NCI-H2081 treated with DMSO at 0.1 percent for 48 hours (cell line): ENCODE data around the gene AP2B1.

Experiments used
- DNase-seq: peaks from one replicate; lab custom pipeline; 2025; lab: John Stamatoyannopoulos, UW

Gene AP2B1

DNA sequence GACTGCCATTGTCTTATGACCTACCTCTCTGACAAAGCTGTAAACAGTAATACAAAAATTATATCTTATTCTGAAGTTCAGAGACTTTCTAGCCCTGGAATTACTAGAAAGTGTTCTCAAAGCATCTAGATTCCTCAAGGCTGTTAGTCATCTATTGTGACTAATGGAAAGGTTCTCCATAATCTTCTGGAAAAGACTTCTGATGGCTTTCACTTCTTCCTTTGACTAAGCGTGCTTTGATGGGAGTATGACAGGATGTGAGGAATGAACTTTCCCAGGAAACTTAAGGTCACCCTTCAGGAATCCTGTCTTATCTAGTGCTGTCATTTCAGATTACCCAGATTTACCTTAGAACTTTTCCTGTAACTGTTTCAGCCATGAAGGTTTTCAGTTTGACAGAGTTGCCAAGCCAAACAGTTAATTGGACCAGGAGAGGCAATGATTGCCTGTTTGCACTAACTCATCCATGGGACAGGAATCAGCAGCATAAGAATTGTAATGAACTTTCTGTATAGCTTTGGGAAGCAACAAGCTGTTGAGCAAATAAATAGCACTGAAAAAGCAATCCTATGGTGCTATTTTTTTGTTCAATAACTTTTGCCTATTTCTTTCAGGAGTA, 43.5 kb downstream of the AP2B1 start:
- no peak for DNase-seq

DNA sequence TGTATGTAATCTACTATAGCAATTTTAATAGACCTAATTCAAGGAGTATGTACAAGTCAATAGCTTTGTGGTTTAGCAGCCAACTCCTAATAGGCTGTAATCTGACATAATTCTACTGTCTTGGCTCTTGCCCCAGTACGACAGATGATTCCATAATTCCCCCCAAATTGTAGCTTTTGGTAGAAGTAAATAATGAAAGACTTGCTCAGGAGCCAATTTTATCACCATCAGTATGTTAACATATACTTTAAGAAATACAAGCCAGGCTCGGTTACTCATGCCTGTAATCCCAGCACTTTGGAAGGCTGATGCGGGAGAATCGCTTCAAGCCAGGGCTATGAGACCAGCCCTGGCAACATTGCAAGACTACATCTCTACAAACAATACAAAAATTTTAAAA, 53.9 kb downstream of the AP2B1 start:
- no peak for DNase-seq

DNA sequence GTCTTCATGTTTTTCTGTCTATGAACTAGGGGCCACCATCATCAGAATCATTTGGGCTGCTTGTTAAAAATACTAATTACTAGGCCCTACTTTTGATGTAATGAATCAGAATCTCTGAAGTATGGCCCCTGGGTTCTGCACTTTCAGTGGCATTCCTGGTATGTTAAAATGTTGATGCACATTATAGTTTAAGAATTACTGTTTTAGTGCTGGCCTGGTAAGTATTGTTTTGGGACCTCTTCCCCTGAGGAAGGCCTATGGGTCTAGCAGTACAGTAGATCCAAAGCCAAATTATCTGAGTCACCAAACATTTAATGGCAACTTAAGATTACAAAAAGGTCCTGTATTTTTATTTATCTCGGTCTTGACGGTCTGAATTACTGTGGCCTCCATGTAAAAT, 58.8 kb downstream of the AP2B1 start:
- DNase-seq, result no peak

DNA sequence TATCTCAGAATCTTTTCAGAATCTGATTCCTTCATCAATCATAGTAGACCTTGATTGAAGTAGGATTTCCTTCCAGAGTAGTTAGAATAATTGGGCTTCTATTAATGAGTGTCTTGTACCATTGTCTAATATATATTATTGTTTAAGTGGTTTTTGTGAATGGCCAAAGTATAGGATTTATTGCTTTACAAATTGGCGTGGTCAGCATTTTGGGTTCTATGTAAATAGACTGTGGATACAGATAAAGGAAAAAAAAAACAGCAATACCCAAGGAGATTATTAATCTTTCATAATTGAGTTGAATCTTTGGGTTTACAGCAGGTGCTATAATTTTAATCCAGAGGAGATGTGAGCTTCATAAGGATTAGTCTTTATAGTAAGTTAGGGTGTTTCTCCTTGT, 64.3 kb downstream of the AP2B1 start:
- DNase-seq, result no peak

DNA sequence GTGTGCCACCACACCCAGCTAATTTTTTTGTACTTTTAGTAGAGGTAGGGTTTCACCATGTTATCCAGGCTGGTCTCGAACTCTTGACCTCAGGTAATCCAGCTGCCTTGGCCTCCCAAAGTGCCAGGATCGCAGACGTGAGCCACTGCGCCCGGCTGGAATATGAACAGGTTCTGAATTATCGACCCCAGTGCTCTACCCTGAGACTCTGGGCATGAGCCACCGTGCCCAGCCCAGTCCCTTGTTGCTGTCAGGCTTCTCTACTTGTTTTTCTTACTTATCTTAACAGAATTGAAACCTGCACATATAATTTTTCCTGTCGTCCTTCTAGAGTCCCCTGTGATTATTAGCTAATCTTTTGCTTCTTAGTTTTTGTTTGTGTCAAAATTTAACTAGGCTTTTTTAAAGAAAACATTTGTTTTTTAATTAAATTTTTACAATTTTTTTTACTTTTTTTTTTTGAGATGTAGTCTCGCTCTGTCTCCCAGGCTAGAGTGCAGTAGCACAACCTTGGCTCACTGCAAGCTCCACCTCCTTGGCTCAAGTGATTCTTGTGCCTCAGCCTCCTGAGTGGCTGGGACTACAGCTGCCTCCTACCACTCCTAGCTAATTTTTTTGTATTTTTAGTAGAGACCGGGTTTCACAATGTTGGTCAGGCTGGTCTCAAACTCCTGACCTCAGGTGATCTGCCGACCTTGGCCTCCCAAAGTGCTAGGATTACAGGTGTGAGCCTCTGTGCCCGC, 66.7 kb downstream of the AP2B1 start:
- no peak for DNase-seq

DNA sequence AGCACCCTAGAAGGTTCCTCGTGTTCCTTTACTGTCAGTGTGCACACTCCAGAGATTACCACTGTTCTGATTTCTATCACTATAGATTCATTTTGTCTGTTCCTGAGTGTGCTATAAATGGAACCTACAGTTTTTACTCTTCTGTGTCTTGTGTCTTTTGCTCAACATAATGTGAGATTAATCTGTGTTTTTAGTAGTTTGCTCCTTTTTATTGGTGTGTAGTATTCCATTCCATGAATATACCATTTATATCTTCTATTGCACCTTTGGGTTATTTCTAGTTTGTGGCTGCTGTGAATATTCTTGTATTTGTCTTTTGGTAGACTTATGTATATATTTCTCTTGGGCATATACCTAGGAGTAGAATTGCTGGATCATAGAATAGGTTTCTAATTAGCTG, 68.2 kb downstream of the AP2B1 start:
- no peak for DNase-seq

DNA sequence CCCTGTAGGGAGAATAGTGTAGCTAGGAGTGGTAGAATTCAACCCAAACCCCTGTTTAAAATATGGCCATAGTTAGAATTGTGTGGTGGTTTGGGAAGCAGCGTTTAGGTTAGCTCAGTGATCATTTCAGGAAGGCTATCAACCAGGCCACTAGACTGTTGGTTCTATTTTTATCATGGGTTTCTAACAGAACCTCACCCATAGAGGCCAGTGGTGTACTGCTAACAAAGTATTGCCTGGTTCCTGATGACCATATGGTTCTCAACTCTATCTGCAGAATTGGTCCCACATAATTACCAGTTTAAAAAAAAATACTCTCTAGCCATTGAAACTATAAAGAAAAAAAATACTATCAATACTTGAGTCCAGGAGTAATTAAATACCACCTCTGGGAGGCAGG, 73.8 kb downstream of the AP2B1 start:
- no peak for DNase-seq

DNA sequence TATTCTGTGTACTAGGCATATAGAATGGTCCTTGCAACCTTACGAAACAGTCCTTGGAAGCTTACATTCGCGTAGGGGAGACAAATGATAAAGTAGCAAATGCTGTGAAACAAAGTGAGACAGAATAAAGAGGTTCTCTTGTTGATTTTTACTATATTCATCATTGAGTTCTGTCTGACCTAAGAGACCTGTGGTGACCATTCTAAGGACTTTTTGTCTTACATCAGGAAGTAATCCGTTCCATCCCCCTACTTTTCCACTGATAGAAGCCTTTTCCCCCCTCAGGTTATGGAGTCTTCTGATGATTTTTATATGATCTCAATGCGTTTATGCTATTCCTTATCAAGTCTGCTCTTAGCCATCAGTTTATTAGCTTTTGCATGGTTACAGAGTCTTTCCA, 77.6 kb downstream of the AP2B1 start:
- no peak for DNase-seq

DNA sequence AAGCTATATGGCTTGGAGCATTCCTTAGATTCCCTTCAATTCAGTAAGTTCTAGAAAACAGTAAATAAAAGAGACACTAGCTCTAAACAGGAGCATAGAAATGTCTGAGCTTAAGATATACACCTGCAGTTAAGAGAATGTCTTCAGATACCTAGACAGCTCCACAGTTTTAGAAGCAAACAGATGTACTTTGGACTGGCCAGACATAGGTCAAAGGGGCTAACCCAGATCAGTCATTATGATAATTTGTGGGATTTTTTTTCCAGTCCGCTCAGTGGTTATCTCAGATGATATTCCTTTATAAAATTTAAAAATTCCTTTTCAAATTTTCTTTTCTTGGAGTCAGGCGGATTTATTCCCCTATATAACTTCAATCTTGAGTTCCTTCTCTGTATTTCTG, 78.5 kb downstream of the AP2B1 start:
- no peak for DNase-seq

DNA sequence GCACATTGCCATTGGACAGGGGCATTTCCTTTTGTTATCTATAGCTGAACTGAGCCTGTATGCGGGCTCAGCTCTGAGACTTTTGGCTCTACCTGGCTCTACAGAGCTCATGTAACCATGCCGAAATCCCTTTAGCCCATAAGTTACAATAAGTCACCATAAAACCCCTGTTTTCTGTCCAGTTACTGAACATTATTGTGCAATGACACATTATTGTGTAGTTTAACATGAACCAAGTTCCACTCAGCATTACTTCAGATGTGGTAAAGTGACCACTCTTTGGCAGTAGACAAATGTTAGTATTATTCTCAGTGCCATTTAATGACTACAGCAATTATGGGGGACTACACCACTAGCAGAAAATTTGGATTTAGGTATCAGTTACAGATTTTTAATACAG, 78.9 kb downstream of the AP2B1 start:
- no peak for DNase-seq

DNA sequence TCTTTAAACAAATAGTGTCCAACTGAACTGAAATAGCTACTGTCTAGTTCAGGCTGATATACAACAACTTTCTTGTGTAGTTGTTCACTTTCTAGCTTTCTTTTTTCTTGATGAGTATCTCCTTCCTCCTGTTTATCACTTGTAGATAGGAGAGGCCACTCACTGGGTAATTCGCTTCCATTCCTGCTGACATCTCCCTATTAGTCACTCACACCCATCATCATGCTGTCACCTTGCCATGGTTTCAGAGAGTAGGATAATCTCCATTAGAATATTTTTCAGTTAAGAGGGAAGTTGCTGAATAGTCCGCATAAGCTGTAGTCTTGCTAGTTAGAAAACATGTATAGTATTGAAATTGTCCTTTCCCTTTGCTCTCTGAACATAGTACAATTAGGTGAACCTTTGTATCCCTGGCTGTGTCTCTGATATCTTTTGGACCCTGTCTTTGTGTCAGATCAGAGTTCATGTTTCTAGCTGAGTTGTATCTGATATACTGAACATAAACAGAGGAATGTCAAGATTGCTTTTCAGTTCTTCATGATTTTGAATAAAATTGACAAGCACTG, 79.9 kb downstream of the AP2B1 start:
- no peak for DNase-seq

DNA sequence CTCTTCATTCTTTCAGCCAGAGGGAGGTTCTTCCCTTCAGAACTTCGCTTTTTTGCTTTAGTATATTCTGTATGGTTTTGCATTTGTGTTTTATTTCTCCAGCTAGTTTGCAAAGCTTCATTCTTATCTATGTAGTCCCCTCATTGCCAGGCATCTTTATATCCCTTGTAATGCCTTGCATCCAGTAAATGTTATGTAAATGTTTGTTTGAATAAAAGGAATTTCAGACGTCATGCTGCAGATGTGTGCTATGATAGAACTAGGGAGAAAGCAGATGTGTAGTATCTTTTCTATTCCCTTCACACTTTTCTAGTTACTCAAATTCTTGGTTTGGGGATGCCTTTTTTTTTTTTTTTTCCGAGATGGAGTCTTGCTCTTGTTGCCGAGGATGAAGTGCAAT, 81.7 kb downstream of the AP2B1 start:
- DNase-seq, result no peak

DNA sequence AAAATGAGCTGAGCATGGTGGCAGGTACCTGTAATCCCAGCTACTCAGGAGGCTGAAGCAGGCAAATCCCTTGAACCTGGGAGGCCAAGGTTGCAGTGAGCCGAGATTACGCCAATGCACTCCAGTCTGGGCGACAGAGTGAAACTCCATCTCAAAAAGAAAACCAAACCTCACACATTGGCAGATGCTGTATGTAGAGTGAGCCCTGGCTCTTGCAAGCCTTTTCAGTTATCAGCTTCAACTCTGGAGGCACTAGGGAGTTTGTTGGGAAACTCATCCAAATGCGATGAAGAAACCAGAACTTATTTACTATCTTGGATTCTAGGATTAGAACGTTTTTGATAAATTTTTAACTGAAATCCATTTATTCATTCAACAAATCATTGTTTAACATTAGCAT, 87.4 kb downstream of the AP2B1 start:
- DNase-seq, result no peak

DNA sequence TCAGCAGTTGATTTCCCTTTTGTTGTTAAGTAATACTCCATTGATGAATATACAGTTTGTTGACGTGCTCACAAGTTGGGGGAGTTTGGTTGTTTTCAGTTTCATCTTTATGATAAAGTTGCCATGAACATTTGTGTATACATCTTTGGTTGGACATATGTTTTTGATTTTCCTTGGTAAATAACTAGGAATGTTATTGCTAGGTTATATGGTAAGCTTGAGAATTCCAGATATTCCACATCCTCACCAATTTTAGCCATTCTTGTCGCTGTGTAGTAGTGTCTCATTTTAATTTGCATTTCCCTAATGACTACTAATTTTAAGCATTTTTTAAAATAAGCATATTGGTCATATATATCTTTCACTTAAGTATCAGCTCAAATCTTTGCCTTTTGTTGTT, 89.3 kb downstream of the AP2B1 start:
- DNase-seq, result no peak

DNA sequence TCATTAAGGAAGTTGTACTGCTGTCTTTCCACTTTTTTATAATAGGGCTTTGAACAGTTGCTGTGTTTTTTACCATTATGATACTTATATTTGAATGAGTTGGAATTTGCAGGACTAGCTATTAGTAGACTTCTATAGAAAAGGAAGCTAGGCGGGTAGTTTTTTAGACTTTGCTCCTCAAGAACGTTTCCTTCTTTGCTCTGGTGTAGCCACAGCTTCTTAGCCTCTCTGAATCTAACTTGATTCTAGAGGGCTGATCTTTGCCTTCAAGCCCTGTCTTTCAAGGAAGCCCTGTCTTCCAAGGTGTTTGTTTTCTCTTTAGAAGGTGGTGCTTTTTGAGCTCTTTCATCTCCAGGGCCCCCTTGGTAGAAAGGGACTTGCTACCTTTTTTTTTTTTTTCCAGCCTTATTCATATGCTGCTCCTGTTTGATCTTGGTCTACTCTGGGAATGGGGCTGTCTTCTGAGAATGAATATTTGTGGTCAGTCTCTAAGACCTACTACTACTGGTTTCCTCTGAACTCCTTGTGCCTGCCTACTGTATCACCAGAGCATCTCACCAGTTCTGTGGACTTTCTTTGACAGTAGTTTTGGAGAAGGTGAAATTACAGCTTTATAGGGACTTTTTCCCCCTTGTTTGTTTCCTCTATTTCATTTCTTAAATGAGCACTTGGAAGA, 92.0 kb downstream of the AP2B1 start:
- no peak for DNase-seq

DNA sequence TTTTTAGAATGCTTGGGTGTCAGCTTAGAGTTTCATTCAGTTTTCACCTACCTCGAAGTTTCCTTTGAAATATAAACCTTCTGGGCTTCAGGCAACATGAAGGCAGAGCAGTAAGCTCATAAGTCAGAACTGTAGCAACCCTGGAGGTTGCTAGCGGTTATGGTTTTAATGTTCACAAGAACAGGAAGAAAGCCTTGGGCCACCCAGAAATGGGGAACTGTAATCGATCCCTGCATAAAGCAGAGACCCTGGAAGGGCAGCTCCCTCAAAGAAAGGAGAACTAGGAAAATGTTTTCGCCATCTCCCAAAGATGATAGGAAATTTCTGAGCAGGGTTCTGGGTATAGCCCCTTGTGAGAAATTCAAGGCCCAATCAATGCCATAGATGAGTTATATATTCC, 96.5 kb downstream of the AP2B1 start:
- no peak for DNase-seq

DNA sequence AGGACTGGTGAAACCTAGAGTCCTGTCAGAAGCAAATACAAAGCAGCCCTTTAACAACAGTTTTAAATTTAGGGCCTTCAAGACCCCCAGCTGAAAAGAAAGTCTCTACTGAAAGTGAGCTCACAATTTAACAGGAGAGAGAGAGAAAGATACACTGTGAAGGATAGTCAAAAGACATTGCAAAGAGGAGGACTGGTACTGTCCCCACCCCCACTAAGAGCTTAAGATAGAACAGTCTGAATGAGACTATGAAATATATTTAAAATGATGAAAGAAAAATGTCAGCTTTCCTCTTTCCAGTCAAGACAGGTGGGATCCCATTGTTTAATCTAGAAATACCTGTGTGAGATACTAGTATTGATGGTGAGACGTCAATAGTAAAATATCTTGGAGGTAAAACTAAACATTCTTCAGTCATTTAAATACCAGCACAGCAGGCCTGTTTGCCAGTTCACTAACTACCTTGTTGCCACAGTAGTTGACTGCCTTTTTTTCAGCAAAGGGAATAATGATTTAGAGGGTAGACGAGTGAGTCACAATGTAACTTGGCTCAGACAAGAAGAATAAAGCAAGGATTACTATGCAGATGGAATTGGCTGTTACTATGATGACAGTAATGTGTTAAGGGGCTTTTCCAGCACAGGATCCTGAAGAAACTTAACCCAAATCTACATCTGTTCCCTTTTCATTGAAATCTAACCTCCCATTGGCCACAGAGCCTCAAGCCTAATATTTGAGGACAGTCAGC, 97.1 kb downstream of the AP2B1 start:
- no peak for DNase-seq

DNA sequence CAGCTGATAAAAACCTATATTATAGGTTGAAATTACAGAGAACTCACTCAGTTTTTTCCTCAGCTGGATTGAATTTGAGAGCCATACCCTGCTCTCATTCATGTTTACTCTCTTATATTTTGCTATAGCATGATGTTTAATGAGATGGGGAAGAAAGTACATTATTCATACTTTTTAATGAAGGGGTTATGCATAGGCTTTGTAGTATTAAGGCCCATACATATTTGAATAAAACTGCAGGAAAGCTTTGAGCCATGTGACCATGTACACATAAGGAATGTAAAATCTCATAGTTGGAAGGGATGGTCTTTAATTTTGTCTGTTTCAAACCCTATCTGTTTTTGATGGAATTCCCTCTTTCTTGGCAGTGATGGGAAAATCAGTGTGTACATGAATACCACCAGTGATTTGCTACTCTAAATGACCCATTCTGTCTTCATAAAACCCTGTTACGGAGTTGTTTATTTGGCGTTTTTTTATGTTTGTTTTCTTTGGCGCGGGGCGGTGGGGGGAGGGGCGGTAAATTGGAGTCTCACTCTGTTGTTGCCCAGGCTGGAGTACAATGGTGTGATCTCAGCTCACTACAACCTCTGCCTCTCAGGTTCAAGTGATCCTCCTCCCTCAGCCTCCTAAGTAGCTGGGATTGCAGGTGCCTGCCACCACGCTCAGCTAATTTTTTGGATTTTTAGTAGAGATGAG, 105.5 kb downstream of the AP2B1 start:
- DNase-seq, result no peak

DNA sequence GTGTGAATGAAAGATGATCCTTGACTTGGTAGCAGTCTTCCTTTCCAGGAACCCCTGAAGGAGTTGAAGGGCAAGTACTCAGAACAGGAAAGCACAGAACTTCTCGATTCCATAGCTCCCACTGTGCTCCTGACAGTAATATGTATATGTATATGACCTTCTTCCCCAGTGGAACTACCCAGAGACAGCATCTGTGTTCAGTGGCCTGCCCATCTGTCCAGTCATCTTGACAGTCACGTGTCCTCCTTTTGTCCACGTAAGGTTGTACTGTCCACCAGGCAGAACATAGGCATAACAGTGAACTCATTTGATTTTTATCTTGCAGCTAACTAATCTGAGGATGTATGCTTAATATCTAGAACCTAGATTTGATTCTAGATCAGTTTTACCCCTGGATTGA, 106.5 kb downstream of the AP2B1 start:
- no peak for DNase-seq

DNA sequence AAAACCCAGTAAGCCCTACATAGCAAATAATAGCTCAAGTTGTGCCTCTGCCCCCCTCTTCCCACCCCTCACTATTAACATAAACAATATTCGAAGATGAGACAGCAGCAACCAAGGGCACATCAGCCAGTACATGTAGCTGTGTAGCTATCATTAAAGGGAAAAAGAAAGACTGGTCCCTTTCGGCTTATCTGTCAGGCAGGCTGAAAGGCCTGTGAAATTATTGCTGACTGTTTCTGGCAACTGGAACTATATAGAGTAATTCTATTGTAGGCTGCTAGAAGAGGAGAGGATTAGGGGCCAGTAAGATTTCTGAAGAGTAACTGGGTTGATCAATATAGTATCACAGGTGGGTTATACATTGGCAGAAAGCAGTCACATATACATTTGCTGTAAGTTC, 107.8 kb downstream of the AP2B1 start:
- no peak for DNase-seq

DNA sequence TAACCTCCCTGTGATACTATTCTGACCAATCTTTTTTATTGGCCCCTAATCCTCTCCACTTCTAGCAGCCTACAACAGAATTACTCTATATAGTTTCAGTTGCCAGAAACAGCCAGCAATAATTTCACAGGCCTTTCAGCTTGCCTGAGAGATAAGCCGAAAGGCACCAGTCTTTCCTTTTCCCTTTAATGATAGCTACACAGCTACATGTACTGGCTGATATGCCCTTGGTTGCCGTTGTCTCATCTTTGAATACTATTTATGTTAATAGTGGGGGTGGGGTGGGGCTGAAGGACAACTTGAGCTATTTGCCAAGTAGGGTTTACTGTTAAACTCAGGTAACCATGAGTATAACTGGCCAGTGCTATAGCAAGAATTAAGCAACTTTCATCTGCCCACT, 108.5 kb downstream of the AP2B1 start:
- DNase-seq, result no peak

DNA sequence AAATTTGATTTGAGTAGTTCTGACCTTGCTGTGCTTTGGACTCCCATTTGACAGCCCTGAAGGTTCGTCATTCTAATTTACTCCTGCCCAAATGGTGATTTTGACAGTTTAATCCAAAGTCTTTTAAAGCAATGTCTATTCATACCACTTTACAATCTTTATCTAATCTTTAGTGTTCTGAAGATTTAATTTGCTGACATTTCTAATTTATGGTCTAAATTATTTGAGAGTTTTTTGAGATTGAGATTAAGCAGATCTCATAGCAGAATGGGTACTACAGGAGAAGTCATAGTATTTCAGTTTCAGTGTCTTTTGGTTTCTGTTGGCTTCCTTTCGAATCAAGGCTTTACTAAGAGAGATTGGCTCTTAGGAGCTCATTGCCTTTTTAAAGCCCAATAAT, 111.7 kb downstream of the AP2B1 start:
- no peak for DNase-seq
